Measurements from ENCODE around the gene IL4. TPM values are rescaled to one million over a fixed set of nuclear protein-coding genes. Genes with fewer than 3 reads are reported as not detected.

IL4 gene
- total and polyA plus RNA-seq, 11 donors, result not detected

DNA sequence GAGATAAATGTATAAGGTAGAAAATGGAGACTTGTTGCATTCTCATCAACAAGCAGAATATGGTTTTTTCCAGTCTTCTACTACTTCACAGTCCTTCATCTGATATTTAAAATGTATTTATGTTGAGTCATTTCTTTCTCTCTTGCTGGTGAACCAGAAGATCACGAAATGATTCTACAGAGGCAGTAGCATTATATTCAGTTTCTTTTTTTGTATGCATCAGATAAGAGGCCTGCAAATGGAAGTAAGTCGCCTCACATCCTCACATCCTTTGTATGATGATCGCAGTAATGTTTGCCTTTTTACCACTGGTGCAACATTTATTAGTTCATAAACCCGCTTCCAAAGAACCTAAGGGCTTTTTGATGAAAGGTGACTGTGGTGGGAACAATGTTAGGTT, 37.9 kb upstream of the IL4 start:
- Histone ChIP-seq H3K27ac (no peak overlapping the region), H3K4me1 (no peaks in the 10 kb centered on the region), H3K27me3 (no peaks in the 10 kb centered on the region), H3K9me3 (no peaks in the 10 kb centered on the region), H3K4me3 (no peak overlapping the region), H3K36me3 (peaks cover 0 to 62% (median 44%) of the 10 kb centered on the region in 9 donors)
- no peak for TF ChIP-seq POLR2A (IDR thresholded peaks at IDR 0.05)
- TF ChIP-seq, protein P1, sequence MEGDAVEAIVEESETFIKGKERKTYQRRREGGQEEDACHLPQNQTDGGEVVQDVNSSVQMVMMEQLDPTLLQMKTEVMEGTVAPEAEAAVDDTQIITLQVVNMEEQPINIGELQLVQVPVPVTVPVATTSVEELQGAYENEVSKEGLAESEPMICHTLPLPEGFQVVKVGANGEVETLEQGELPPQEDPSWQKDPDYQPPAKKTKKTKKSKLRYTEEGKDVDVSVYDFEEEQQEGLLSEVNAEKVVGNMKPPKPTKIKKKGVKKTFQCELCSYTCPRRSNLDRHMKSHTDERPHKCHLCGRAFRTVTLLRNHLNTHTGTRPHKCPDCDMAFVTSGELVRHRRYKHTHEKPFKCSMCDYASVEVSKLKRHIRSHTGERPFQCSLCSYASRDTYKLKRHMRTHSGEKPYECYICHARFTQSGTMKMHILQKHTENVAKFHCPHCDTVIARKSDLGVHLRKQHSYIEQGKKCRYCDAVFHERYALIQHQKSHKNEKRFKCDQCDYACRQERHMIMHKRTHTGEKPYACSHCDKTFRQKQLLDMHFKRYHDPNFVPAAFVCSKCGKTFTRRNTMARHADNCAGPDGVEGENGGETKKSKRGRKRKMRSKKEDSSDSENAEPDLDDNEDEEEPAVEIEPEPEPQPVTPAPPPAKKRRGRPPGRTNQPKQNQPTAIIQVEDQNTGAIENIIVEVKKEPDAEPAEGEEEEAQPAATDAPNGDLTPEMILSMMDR (IDR thresholded peaks at IDR 0.05), result no peak
- DNase-seq (no peak), ATAC-seq (no peak)
- 92 to 94% (median 93%) methylated on average over 4 of the region's 4 CpGs for WGBS, 4 donors
- intact Hi-C loops (cut with DNase I), result no loop called here

DNA sequence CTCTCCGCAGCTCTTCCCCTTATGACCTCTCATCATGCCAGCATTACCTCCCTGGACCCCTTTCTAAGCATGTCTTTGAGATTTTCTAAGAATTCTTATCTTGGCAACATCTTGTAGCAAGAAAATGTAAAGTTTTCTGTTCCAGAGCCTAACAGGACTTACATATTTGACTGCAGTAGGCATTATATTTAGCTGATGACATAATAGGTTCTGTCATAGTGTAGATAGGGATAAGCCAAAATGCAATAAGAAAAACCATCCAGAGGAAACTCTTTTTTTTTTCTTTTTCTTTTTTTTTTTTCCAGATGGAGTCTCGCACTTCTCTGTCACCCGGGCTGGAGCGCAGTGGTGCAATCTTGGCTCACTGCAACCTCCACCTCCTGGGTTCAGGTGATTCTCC, 36.5 kb upstream of the IL4 start:
- 91 to 97% (median 92%) methylated on average over 4 of the region's 4 CpGs for WGBS, 4 donors
- no peak overlapping the region for H3K27ac ChIP-seq
- intact Hi-C loops (cut with DNase I), result no loop called here
- ATAC-seq (no peak), DNase-seq (no peak)
- H3K4me3 ChIP-seq, result no peak overlapping the region
- no peaks in the 10 kb centered on the region for H3K27me3 ChIP-seq
- H3K4me1 ChIP-seq, result no peaks in the 10 kb centered on the region
- H3K9me3 ChIP-seq, result no peaks in the 10 kb centered on the region
- no peak for TF ChIP-seq POLR2A (IDR thresholded peaks at IDR 0.05)
- TF ChIP-seq, protein P1 (IDR thresholded peaks at IDR 0.05), result no peak
- peaks cover 0 to 74% (median 56%) of the 10 kb centered on the region in 9 donors for H3K36me3 ChIP-seq

DNA sequence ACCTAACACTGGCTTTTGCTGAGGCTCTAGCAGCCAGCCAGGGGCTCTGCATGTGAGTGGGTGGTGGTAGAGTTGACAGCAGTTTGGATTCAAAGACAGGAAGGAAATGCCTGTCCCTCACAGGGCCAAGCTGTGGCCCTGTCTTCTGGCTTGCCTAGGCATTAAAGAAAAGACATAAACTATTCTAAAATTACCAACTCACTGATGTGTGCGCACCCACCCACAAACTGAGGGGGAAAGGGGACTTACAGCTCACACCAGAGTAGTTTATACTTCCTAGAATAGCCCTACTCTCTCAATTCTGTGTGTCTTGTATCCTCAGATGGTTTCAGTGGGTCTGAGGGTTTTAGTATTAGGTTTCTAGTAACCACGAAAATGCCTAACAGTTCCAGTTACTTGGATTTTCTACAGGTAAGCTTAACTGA, 34.1 kb upstream of the IL4 start:
- DNase-seq, result no peak
- intact Hi-C loops (cut with DNase I), result no loop called here
- H3K4me3 ChIP-seq, result no peak overlapping the region
- ATAC-seq, result no peak
- H3K9me3 ChIP-seq, result no peaks in the 10 kb centered on the region
- no peaks in the 10 kb centered on the region for H3K27me3 ChIP-seq
- TF ChIP-seq, protein P1 (IDR thresholded peaks at IDR 0.05), result no peak
- no peak for TF ChIP-seq POLR2A (IDR thresholded peaks at IDR 0.05)
- H3K4me1 ChIP-seq, result no peaks in the 10 kb centered on the region
- 87 to 93% (median 92%) methylated on average over 2 of the region's 2 CpGs for WGBS, 4 donors
- no peak overlapping the region for H3K27ac ChIP-seq
- peaks cover 0 to 82% (median 67%) of the 10 kb centered on the region in 9 donors for H3K36me3 ChIP-seq

DNA sequence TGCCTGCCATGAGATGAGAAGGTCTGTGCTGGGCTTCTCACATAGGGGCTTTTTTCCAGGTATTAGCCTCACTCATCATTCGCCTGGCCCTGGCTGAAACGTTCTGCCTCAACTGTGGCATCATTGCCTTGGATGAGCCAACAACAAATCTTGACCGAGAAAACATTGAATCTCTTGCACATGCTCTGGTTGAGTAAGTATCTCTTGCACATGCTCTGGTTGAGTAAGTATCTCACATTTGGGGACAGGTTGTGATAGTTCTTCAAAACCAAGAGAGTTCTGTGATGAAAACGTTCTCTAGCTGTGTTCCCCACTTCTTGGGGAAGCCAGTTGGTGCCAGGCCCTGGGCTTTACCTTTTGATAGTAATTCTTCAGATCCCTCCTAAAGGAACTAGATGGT, 33.2 kb upstream of the IL4 start:
- H3K4me3 ChIP-seq, result no peak overlapping the region
- ATAC-seq (no peak), DNase-seq (no peak)
- H3K9me3 ChIP-seq, result no peaks in the 10 kb centered on the region
- H3K4me1 ChIP-seq, result no peaks in the 10 kb centered on the region
- WGBS, 4 donors, result 89 to 99% (median 93%) methylated on average over 4 of the region's 4 CpGs
- H3K27me3 ChIP-seq, result no peaks in the 10 kb centered on the region
- H3K36me3 ChIP-seq, result peaks cover 0 to 82% (median 67%) of the 10 kb centered on the region in 9 donors
- TF ChIP-seq POLR2A (IDR thresholded peaks at IDR 0.05), result no peak
- TF ChIP-seq, protein P1 (IDR thresholded peaks at IDR 0.05), result no peak
- intact Hi-C loops (cut with DNase I), result no loop called here
- H3K27ac ChIP-seq, result no peak overlapping the region
